GOT3 (cell line): ENCODE results near the gene RGS8.
"Not testable (repeated sequence)": the region's sequence is repeated elsewhere in the genome, so short reads cannot be mapped to it uniquely, and the experiment has no call there.

Experiments
- DNase-seq: peaks from one replicate; lab custom pipeline; 2025; ENCODE audit warnings: mixed read lengths; lab: John Stamatoyannopoulos, UW

Gene RGS8

DNA sequence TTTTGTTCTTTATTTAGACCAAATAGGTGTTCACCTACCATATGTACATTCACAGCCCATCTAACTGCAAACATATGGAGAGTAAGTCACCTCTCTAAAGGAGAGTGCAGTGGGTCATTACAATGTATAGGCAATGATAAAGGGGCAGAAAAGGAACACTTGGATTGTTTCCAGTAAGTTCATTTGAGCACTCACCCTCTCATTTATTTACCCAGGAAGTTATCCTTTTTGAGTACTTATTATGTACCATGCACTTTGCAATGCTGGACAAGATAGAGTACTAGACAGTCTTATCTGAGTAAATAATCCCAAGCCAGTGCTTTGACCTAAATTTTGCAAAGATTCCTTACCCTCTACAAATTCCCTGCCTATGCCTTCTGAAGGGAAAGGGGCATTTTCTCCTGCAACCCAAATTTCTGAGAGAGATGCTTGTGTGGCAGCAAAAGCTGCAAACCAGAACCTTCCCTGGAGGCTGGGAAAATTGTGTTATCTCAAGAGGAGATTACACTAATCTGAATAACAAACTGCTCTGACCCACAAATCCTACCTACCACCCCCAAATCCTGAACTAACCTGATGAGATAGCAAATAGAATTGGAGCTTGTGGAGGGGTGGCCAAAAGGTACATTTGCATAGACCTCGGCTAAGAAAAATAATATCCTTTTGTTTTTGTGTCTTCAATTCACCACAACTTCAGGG, 18.6 kb upstream of the RGS8 start:
- no peak for DNase-seq

DNA sequence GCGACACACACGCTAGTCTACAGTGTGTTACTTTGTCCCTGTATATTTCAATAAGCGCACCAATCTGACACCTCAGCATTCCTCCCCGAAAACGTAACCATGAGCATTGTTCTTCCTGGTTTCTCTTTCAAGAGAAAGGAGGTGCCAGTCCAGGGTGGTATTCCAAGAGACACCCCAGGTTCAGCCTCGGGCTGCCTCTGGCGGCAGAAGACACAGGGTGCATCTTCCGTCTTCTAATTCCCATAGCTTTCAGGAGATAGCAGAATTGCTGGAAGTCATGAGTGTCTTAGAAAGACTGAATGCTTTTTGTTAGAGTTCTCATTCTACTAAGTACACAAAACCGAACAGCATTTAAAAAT, 15.9 kb upstream of the RGS8 start:
- no peak for DNase-seq

DNA sequence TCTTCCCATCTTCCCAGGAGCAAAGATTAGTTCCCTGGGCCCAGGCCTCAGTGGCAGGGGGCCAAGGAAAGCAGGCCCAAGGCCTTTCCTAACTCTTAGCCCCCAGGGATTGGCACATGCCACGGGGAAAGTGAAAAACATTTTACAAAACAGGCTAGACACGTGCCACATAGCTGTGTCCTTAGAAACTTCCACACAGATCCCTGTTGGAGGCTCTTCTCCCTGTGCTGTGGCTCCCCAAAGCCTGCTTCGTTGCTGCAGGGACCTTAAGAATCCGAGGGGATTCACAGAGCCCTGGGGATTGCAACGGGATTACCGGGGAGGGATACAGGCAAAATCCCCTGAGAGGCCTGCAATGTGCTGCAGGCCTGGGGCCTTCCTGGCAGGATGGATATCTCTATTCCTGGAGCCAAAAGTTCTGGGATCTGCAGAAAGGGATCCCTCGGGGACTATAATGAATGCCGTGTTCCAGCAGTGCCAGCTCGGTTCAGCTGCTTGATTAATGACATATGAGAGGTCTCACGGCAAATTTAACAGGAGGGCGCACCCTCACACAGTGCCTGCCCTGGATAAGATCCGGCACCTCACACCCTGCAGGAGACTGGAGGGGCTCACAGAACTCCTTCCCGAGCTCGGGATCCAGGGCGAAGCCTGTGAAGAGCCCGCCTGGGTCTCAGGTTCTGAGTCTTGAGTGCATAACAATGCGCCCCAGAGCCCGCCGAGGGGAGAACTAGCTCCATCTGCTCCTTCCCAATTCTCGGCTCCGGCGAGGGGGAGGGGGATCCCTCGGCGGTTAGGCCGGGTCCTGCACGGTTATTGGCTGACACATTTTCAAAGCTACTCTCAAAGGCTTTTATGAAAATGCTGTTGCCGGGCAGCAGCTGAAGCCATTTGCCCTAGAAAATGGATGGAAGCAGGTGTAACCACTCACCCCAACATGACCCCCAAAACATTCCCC, 15.3 kb upstream of the RGS8 start:
- peak; percentile 63 for DNase-seq

DNA sequence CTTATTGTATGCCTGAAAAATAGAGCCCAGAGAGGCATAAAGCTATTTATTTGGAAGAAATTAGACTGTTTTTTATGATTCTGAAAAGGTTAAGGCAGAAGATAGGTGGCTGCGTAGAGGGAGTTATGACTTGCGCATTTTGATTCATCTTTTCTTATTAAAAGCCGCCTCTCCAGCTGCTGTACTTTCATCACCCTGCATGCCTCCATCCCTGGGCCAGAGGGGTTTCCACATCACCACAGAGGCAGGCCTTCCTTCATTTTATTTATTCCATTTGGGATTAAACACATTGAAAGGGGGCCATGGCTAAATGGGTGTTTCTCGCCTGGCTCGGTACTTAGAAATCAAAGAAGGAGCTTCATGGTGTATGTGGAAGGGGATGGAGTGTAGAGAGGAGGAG, 14.6 kb upstream of the RGS8 start:
- DNase-seq, result no peak

DNA sequence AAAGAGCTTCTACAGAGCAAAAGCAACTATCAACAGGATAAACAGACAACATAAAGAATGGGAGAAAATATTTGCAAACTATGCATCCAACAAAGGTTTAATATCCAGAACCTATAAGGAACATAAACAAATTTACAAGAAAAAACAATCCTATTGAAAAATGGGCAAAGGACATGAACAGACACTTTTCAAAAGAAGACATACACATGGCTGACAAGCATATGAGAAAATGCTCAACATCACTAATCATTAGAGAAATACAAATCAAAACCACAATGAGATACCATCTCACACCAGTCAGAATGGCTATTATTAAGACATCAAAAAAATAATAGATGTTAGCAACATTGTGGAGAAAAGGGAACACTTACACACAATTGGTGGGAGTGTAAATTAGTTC, 8.8 kb upstream of the RGS8 start:
- not testable (repeated sequence) for DNase-seq

DNA sequence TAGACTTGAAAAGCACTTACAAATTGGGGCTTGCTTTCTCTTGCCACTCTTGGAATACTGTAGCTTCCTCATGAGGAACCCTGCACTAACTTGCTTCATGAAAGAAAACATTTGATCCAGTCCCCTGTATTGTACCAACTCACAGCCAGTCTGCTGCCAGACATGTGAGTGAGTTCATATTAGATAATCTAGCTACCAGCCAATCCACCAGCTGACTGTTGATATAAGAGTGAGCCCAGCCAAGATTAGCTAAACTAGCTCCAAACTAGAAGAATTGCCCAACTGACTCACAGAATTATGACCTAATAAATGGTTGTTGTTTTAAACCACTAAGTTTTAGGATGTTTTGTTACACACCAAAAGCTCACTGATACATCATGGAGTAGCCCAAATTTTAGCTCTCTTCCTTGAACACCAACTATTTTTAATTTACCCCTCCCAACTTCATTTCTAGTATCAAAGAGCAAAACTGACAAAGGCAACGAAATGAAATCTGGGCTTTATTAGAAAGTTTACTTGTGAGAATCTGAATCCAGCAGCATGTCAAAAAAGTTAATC, 6.6 kb upstream of the RGS8 start:
- DNase-seq, result no peak

DNA sequence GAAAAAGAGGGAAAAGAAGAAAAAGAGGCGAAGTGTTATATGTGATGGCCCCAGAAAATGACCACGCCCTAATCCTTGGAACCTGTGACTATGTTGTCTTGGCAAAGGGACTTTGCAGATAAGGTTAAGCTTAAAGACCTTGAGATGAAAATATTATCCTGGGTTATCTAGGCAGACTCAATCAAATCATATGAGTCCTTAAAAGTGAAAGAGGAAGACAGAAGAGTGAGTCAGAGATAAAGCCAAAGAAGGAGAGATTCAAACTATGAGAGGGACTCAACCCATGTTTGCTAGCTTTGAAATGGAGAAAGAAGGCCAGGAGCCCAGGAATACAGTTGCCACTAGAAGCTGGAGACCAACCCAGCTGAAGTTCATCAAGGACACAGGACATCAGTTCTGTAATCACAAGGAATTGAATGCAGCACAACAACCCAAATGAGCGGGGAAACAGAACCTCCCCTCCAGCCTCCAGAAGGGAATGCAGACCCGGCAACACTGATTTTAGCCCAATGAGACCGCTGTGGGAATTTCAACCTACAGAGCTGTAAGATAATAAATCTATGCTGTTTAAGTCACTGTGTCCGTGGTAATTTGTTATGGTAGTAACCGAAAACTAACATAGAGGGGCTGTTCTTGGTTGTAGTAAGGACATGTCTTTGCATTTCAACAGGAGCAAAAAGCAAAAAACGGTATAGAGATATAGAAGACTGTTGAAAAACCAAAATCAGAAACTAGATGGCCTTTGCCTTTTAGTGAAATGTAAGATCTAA, 4.2 kb upstream of the RGS8 start:
- no peak for DNase-seq

DNA sequence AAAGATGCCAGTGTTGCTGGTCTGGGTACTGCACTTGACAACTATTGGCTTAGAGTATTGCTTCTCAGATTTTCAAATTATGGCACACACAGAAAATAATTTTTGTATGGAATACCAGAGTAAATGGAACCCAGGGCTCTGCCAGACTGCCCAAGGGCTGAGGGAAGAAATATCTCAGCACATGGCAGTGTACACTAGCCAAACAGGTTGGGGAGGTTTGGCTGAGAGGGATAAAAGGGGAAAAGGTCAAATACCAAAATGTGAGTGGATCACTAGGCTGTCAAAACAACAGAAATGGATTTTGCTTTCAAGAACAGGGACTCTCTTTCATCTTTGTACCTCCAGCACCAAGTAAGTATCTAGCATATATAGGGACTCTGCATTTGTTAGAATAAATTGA, 3.0 kb upstream of the RGS8 start:
- no peak for DNase-seq

DNA sequence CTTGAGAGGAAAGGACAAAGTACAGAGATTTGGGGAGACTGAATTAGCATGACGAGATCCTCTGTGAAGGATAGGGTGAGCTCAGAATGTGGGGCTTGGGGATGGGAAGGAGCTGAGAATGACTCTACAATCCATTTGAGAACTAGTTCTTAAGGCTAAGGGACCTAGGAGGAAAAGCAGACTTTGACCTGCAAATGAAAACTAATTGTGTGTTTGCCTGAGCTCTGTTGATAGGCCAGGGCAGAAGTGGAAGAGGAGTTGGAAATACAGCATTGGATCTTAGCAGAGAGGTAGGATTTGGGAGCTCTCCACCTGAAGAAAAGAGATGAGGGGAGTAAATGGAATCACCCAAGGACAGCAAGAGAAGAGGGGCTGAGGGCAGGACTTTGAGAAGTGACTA, 2.1 kb upstream of the RGS8 start:
- DNase-seq, result no peak

DNA sequence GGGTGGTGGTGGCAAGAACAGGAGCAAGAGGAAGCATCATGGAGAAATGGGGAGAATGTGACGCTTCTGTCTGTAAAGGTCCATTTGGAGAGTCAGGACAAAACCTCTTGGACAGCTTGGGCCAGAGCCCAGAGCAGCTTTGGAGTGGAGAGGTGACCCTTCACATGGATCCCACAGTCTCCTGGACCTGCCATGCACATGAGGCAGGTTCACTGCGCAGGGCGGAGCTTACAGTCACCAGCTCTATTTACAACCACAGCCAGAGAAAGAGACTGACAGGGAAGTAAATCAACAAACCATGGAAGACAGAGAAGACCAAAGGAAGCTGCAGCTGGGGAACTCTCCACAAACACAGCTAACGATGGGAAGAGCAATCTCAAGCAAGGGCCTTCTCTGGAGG, 828 bp upstream of the RGS8 start:
- no peak for DNase-seq

DNA sequence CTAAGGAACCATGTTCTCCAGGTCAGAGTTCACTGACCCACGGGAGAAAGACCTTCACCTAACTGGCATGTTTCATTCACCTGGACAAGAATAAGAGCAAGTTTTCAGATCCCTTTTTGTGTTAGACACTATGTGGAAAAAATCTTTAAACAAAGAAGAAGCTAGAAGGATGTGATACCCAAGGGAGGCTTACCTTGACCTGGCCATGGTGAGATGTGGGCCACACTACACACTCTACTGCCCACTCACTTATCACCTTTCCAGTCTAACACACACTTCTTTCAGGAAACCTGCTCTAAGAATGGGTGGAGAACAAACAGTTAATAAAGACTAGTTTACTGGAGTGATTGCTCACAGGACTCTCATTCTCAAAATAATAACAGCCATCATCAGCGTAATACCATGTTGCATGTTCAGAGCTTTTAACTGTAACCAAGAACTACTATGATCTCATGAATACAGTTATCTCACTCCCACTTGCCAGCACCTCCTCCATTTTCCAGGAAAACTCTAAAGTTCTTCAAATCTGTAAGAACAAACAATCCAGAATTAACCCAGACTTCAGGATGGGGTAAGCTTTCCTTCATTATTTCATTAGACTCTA, 1.4 kb downstream of the RGS8 start:
- no peak for DNase-seq

DNA sequence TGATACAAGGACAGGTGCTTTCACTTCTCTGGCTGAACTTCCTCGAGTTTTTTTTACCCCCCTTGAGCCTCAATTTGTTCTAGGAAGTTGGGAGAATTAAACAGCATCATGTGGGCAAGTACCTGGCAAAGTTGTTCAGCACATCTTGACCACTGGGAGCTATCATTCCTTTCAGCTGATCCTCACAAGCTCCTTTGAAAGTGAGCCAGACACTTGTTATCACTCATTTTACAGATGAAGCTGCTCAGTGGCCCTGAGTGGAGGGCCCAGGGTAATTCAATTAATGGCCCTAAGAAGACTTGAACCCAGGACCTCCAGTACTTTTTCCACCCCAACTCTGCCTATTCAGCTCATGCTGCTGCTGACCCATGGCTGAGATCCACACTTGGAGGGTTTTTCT, 2.0 kb downstream of the RGS8 start:
- DNase-seq, result no peak

DNA sequence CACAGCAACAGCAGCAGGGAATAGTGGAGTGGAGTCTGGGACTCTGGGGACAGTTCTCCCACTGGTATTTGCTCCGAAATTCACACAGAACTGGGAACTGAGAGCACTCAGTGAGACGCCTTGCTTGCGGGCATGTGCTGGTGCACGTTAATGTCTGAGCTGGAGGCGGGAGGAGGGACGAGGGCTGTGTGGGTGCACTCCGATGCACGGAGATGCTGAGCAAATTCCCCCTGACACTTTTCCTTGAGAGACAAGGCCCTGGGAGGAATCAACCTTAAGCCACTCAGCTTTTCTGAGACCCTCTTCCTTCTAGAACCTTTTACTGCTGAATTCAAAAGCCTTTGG, 2.8 kb downstream of the RGS8 start:
- no peak for DNase-seq

DNA sequence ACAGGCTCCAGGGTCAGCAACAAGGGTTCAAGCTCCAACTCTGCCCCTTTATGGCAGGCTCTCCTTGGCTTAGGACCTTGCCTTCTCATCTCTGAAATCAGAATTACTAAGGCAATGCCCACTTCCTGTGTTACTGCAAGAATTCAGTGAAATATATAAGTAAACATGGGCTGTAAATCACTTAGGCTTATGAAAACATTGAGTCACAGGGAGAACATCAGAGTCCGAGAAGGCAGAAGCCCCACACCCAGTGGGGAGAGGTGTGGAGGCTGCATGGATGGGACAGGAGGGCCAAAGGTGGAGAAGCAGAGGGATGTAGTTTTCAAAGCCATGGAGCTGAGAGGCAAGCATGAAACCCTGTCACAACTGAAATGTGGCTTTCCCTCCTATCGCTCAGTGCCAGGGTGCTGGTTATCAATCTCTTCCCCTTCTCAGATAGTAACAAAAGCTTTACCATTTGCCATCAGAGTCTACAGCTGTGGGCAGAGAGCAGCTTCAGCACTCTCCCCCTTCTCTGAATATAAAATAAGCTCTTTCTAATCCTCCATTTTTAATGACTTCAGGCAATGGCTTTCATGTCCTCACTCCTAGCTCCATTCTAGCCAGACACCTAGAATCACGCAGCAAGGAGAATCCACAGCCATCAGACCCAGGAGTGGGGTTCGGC, 3.4 kb downstream of the RGS8 start:
- DNase-seq, result no peak

DNA sequence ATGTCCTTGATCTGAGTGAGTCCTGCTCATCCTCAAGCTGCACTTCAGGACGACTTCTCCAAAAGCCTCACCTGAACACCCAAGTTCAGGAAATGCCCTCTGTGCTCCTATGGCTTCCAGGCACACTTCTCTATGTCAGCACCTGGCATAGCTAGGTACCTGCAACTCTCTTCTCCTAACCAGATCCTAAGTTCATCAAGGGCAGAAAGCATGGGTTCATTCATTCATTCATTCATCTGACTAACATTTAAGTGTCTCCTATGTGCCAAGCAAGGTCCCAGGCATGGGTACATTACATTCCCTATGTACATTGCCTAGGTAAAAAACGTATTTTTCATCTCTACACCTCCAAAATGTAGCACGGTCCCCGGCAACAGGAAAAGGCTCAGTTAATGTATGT, 4.0 kb downstream of the RGS8 start:
- no peak for DNase-seq

DNA sequence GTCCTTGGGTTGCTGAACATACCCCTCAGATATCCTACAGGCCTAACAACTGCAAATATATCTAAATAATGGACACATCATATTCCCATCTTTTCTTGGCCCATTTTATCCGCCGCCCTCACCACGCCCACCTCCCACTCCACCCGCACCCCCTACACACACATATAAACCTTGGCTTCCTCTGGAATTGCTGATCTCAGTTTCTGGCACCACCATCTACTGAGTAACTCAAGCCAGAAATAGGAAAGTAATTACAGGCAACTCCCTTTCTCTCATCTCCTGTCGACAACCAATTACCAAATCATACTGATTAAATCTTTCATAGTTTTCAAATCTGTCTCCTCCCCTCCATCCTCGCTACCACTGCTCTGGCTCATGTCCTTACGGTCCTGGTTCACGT, 4.7 kb downstream of the RGS8 start:
- DNase-seq, result no peak

DNA sequence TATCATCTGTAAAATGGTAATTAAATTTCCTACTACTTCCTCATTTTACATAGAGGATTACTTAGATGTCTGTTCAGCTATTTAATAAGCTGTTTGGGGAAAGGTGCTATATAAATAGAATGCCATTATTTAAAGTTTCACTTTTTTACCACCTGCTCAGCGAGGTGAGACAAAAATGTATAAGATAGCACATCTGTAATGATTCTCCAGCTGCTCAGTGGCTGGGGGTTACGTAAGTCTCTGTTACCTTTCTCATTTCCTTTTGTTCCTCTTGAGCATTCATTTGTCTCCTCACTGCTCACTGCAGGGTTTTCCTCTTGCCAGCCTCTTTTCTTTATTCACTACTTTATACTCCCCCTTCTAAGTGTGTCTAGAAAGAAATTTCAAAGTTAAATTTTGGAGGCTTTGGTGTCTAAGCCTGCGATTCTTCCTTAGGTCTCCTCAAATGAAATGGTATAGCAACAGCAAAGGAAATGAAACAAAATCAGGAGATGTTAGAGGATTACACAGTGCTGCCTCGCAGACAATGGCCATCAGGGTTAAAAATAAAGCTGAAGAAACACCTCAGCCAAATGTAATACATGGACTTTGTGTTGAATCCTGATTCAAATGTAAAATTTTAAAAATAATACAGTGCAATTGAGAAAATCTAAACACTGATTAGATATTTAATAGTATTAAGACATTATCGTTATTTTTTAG, 6.8 kb downstream of the RGS8 start:
- DNase-seq, result no peak

DNA sequence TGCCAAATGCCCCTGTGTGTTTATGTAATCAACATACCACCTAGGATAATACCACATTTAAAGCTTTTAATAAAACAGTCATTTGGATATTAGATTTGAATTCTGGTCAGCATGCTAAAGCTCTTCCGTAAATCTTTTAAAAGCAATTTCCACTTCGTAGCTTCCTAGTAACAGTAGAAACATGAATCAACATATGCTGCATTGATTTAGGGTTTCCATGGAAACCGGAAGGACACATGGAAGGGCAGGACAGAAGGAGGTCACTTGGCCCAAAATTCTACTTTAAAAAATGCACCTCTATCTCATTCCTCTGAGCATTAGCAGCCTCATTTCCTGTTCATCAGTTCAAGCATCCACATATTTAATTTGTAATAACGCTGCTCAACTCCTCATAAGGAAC, 8.1 kb downstream of the RGS8 start:
- no peak for DNase-seq

DNA sequence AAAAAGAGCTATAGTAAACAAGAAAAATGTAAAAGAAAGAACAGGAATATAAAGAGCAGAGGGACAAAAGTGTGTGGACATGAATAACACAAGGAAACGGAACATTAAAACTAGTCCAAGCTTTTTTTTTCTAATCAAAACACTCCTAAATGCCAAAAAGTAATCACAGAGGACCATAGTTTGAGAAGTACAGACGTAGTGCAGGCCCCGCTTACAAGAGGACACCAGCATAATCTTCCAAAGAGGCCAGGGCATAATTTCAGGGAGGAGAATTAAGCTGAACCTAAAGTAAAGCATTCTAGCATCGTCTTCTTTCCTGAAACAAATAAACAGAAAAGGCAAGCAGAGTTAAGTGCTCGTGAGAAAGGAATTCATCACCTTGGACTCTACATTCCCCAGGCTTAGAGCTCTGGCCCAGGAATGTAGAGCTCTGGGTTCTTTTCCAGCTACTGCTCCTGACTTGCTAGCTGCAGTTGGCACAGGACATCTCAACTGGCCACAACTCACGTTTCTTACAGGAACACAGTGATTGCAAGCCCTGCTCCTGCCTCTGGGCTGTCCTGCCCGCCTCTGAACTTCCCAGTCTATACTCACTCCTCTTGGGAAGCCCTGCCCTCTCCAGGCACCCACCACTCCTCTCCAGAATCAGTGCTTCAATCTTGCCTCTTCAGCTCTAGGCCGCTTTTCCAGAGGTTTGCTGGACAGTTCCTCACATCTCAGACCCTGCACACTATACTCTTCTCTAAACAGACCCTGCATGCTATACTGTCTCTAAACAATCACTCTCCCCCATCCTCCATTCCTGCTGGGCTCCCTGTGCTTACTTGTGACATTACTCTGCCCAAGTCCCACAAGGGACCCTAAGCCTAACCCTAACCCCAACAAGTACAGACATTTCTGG, 9.8 kb downstream of the RGS8 start:
- no peak for DNase-seq

DNA sequence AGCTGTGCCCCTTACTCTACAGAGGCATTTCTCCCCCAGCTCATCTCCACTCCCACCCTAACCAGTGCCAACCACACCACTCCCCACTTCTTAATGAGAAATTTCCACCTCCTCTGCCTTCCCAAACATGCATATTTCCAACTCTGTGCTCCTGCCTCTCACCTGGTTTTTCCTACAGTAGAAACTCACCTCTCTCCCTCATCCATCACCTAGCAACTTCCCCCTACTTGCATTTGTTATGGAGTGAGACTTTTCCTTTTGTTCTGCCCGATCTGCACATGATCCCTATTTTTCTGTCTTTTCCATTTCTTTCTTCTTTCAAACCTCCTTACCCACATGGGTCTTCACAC, 11.9 kb downstream of the RGS8 start:
- no peak for DNase-seq
